Pancreas (tissue), 10 donors: ENCODE measurements around the gene SYT6. TPM values are rescaled to one million over a fixed set of nuclear protein-coding genes. Genes with fewer than 3 reads are reported as not detected.

Source experiments
- ATAC-seq, 4 donors: fragments of 200-7000 bp; cut with Tn5 transposase; one replicate each; pipeline versions ENCODE4 v1.8.0 to v1.9.1; 2020; ENCODE audit warnings: mild to moderate bottlenecking in 4 of 4, moderate library complexity in 4 of 4
- DNase-seq, 6 donors: peaks; one replicate each; pipeline ENCODE4 v3.0.0-alpha.2; 2020
- FAIRE-seq: peaks from 2 replicates; lab custom pipeline; 2012; peaks lifted over from hg19 to GRCh38; lab: Jason Lieb, UNC
- H3K27ac ChIP-seq, 4 donors: fragments of 200-600 bp; sonication (generic); 1 replicate in 3 of 4; 2 replicates in 1 of 4; pipeline versions ENCODE4 v1.5.0 to v1.8.0; 2020
- H3K27me3 ChIP-seq, 4 donors: fragments of 200-600 bp; one replicate each; pipeline ENCODE4 v1.8.0; 2021
- H3K36me3 ChIP-seq, 3 donors: fragments of 200-600 bp; sonication (generic) in 1 of 3; one replicate each; pipeline versions ENCODE4 v1.5.0 to v1.8.0; 2020 to 2021
- H3K4me1 ChIP-seq, 3 donors: fragments of 200-600 bp; one replicate each; pipeline ENCODE4 v1.8.0; 2021
- H3K4me3 ChIP-seq, 4 donors: fragments of 200-600 bp; sonication (generic) in 2 of 4; one replicate each; pipeline versions ENCODE4 v1.5.0 to v1.8.0; 2020 to 2021
- H3K9me3 ChIP-seq, 4 donors: fragments of 200-600 bp; one replicate each; pipeline ENCODE4 v1.8.0; 2021
- CTCF ChIP-seq, 4 donors: fragments of 200-600 bp; sonication (generic) in 3 of 4; IDR thresholded peaks; one replicate each; pipeline versions ENCODE4 v1.5.0 to v1.8.0; 2021; ENCODE audit warnings: antibody characterized with exemption in 4 of 4
- WGBS, 2 donors: extraction: QIAGEN DNeasy Blood & Tissue Kit; methylation state at CpG; one replicate each; pipeline ENCODE4 v1.1.7; 2013; 5-methylcytosine and 5-hydroxymethylcytosine counted together
- intact Hi-C, 3 donors: fragments of 100-400 bp; cut with DNase I; formaldehyde crosslinking; loops; one replicate each; pipeline versions ENCODE4 v1.11.1 to v1.14.2; 2022
- polyA plus RNA-seq, 2 donors: library from polyadenylated mRNA; stranded (reverse); fragments of 200-250 nt; gene quantifications; one replicate each; pipeline ENCODE4 v1.2.3, GENCODE V29; 2013
- total RNA-seq, 6 donors: library from RNA; stranded (reverse); fragmentation: NEBNext Ultra II Directional in 4 of 6; extraction: Animal tissue kit (Norgen Biotek cat#: 25700) in 4 of 6; gene quantifications; one replicate each; pipeline versions ENCODE4 v1.2.1 to v1.2.4, GENCODE V29; 2021 to 2023
- donor health status: healthy with polysubstance abuse.
- donor health status: DM: no; HTN: no; CAD: no; lungs with moderate emphysema.
- donor health status: DM: no; HTN: no; CAD: no.
- donor health status: control.
- donor health status: control.
- donor health status: Bipolar disorder and iron deficiency.
- donor health status: DM: yes; HTN: yes; CAD: no.
- donor health status: DM: no; HTN: no; CAD: no.
- donor health status: DM: no; HTN: no; CAD: no.
- donor health status: DM: yes; HTN: yes; CAD: no.

SYT6 gene
- total and polyA plus RNA-seq, 8 donors, result 0.81 to 5.2 (median 2.9) TPM

DNA sequence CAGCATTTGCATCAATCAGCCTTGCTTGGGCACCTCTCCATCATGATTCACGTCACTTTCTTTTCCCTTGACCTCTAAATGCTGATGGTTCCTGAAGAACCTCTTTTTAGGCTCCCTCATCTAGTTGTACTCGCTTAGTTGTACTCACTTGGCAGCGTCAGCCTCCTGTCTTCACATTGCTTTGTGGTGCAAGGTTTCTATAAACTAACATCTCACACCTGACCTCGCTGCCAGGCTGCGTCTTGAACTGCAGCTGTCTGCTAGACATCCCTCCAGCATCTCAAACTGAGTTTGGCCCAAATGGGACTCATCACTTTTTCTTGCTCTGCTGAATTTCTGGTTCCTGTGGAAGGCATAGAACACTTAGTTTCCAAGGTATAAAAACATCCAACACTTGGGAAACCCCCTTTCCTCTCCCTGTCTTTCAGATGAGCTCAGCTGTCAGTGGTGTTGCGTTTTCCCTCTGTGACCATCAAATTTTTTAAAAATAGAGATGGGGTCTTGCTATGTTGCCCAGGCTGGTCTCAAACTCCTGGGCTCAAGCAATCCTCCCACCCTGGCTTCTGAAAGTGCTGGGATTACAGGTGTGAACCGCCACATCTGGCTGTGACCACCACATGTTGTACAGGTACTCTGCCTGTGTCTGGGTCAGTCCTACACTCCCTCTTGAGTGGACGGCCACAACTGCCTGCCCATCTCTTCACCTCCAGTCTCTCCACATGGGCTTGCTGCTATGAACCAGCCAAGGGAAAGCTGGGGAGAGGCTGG lies 66.9 kb downstream of the SYT6 start:
- no peaks in the 10 kb centered on the region for H3K4me1 ChIP-seq
- H3K4me3 ChIP-seq, result no peak overlapping the region
- ATAC-seq, result no peak
- intact Hi-C loops, result no loop called here
- H3K9me3 ChIP-seq, result no peaks in the 10 kb centered on the region
- no peaks in the 10 kb centered on the region for H3K27me3 ChIP-seq
- no peak for FAIRE-seq
- DNase-seq, result no peak
- no peak for TF ChIP-seq CTCF (IDR thresholded peaks at IDR 0.05)
- H3K27ac ChIP-seq, result no peak overlapping the region
- 77 to 78% methylated on average over 8 of the region's 8 CpGs for WGBS, 2 donors
- no peaks in the 10 kb centered on the region for H3K36me3 ChIP-seq

DNA sequence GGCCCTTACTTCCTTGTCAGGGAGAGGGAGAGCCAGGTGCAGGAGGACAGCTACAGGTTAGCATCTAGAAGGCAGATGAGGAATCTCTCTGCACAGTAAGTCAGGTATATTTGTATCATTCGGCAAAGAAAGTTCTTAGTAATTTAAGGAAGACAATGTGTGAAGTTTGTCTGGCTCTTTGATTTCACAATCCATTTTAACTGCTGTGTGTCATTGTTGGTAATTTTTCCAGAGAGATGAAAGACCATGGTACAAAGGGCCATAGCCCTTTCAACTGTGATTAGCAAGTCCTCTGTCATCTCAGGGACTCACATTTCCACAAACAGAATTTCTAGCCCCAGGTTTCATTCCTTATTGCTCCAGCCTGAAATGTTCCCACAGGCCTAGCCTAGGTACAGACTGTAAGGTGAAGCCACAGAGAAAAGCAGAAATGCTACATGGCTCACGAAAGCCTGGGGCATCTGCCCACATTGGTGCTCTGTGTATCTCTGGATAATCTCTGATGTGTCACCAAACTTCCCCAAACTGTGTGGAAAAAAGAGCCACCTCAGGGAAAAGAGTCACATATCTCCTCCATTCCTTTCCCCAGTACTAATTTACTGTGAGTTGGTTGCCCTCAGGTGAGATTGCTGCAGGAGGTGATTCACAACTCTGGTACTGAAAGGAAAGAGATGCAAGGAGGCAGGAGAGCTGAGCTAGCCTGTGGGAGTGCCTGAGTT lies 70.6 kb downstream of the SYT6 start:
- Histone ChIP-seq H3K27me3 (no peaks in the 10 kb centered on the region), H3K27ac (no peak overlapping the region), H3K4me1 (no peaks in the 10 kb centered on the region), H3K9me3 (no peaks in the 10 kb centered on the region), H3K36me3 (no peaks in the 10 kb centered on the region), H3K4me3 (no peak overlapping the region)
- FAIRE-seq (no peak), ATAC-seq (no peak), DNase-seq (no peak)
- intact Hi-C loops, result no loop called here
- 69 to 80% methylated on average over 2 of the region's 2 CpGs for WGBS, 2 donors
- no peak for TF ChIP-seq CTCF (IDR thresholded peaks at IDR 0.05)

DNA sequence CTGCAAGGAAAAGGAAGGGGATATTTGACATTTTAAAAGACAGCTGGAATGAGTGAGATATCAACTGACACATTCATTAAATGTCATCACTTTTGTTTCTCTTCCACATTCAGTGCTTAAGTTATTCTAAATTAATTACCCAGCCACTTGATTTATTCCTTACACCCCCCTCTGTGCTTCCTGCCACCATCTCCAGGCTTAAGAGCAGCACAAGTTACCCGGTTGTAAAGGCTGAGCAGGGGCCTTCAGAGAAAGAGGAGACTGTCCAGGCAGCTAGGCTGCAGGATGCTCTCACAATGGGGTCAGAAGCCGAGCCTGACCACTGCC lies 71.4 kb downstream of the SYT6 start:
- DNase-seq (no peak), FAIRE-seq (no peak), ATAC-seq (no peak)
- Histone ChIP-seq H3K36me3 (no peaks in the 10 kb centered on the region), H3K4me1 (no peaks in the 10 kb centered on the region), H3K4me3 (no peak overlapping the region), H3K27me3 (no peaks in the 10 kb centered on the region), H3K9me3 (no peaks in the 10 kb centered on the region), H3K27ac (no peak overlapping the region)
- WGBS, 2 donors, result 55 to 56% methylated on average over 2 of the region's 2 CpGs
- no peak for TF ChIP-seq CTCF (IDR thresholded peaks at IDR 0.05)
- intact Hi-C loops, result no loop called here

DNA sequence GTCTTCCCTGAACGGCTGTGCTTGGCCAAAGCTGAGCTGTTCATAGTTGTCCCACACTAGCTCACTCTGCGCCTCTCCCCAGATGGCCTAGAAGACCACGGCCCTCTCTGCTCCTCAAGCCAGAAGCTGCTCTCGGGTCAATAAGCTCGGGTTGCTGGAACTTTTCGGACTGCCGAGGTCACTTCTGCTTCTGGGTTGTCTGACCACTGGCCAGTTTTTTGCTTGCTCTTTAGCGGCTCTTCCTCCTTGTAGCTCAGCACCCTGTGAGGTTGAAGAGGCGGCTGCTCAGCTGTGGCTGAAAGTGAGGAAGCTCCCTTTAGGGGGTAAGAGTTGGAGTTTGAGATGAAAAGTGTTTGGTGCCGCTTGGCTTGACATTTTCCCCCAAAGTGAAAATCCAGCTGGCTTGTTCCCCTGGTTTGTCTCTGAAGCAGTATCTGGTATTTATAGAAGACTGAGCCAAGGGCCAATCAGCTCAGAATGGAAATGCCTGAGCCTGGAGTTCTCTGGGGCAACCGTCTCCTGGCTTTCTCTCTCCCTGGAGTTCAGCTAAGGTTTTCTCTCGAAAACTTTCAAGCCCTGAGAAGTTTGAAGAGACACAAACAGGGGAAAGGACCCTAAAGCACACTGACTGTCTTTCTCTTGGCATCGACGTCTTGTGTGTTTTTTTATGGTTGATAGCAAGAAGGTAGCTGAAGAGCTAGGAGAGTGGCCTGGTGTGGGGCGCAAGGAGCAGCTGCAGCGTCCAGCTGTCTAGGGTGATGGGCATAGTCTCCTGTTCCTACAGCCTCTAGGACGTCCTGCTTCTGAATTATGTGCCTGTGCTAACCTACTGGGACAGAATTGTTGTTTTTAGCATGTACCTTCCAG lies 72.0 kb downstream of the SYT6 start:
- Histone ChIP-seq H3K27ac (peak overlapping the region in 1 of 4 donors; percentile 11), H3K36me3 (no peaks in the 10 kb centered on the region), H3K4me1 (no peaks in the 10 kb centered on the region), H3K9me3 (no peaks in the 10 kb centered on the region), H3K4me3 (no peak overlapping the region), H3K27me3 (no peaks in the 10 kb centered on the region)
- TF ChIP-seq CTCF (IDR thresholded peaks at IDR 0.05), result no peak
- WGBS, 2 donors, result 64 to 70% methylated on average over 17 of the region's 17 CpGs
- no peak for FAIRE-seq
- intact Hi-C loops, result no loop called here
- ATAC-seq, result peak in 3 of 4 donors; percentile 35 to 76 (median 63)
- DNase-seq, result peak in 1 of 6 donors; percentile 33
